AG09309 (cell line): ENCODE measurements around the gene C17orf113.

Source experiments
- DNase-seq: peaks from one replicate; pipeline ENCODE4 v3.0.0-alpha.2; 2010; ENCODE audit warnings: low read depth
- H3K4me3 ChIP-seq: 2 replicates; pipeline ENCODE4 v1.5.1; 2011; ENCODE audit warnings: mild to moderate bottlenecking, low read depth, low read length, moderate library complexity; ENCODE audit not compliant: control insufficient read depth
- CTCF ChIP-seq: IDR thresholded peaks from 2 replicates; pipeline ENCODE4 v1.5.1; 2011; ENCODE audit warnings: mild to moderate bottlenecking, low read depth, low read length, inconsistent platforms; ENCODE audit not compliant: insufficient read depth, control insufficient read depth; ENCODE audit errors: missing control alignments

C17orf113 gene

GRCh38 chr17:42052346-42052877 is 2.0 kb upstream of the C17orf113 start:
- no peak for TF ChIP-seq CTCF
- H3K4me3 ChIP-seq, result no peak overlapping the region
- no peak for DNase-seq

GRCh38 chr17:42051645-42052044 is 1.2 kb upstream of the C17orf113 start:
- TF ChIP-seq CTCF, result no peak
- no peak overlapping the region for H3K4me3 ChIP-seq
- DNase-seq, result no peak

DNA sequence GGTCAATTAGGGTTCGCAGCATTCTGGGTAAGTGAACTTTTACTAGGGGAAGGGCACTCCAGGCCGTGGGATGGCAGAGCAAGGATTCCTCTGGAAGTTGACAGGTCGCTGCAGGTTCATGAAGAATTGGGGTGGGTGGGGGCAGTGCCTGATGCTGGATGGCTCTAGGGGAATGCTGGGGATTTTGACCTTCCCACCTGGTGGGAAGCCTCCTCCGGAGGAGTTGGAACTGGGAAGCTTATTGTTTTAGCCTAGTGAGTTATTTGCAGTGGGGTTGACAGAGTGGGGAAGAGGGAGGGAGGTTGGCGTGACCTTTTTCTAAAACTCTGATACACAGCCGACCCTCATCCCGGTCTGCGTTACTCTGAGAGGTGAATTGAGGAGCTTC is 606 bp upstream of the C17orf113 start:
- TF ChIP-seq CTCF, result no peak
- H3K4me3 ChIP-seq, result no peak overlapping the region
- no peak for DNase-seq

DNA sequence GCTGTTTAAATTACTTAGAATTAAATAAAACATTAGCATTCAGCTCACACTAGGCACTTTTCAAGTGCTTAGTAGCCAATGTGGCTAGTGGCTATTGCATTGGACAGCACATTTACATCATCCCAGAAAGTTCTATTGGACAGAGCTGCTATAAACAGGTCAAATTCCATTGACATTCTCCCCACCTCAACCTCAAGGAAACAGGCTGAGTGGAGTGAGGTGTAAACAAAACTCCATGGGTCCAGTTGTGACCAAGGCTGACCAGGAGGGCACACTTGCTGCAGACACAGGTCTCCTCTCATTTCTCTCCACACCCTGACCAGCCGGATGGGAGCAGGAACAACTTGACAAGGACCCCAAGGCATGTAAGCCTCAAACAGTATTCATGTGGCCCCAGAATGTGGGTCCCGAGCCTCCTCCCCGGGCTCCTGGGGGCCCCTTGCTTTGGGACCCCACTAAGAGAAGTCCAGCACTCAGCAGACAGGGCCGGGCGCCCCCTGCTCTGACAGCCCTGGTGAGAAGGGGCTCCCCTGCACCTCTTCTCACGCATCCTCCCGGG is 488 bp downstream of the C17orf113 start:
- no peak for TF ChIP-seq CTCF
- no peak for DNase-seq
- peak overlapping the region; percentile 50 for H3K4me3 ChIP-seq

DNA sequence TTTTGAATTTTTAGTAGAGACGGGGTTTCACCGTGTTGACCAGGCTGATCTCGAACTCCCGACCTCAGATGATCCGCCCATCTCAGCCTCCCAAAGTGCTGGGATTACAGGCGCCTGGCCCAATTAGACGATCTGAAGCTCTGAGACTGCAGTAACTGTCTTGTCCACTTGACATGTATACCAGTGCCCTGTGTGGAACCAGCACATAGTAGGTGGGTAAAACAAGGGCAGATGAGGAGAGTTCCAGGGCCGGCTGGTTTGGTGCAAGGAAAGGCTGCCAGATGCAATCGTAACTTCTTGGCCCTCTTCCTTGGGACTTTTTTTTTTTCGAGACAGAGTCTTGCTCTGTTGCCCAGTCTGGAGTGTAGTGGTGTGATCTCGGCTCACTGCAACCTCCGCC is 3.1 kb downstream of the C17orf113 start:
- DNase-seq, result no peak
- no peak overlapping the region for H3K4me3 ChIP-seq
- TF ChIP-seq CTCF, result no peak

GRCh38 chr17:42045719-42046118 is 4.7 kb downstream of the C17orf113 start:
- TF ChIP-seq CTCF, result no peak
- no peak for DNase-seq
- no peak overlapping the region for H3K4me3 ChIP-seq
